ENCODE data around the gene TNFRSF4. TPM values are rescaled to one million over a fixed set of nuclear protein-coding genes. Genes with fewer than 3 reads are reported as not detected.
"Not testable (repeated sequence)": the region's sequence is repeated elsewhere in the genome, so short reads cannot be mapped to it uniquely, and the experiment has no call there.

The TNFRSF4 gene
- total RNA-seq, 2 donors from 2014 or later: 268 to 588 TPM

DNA sequence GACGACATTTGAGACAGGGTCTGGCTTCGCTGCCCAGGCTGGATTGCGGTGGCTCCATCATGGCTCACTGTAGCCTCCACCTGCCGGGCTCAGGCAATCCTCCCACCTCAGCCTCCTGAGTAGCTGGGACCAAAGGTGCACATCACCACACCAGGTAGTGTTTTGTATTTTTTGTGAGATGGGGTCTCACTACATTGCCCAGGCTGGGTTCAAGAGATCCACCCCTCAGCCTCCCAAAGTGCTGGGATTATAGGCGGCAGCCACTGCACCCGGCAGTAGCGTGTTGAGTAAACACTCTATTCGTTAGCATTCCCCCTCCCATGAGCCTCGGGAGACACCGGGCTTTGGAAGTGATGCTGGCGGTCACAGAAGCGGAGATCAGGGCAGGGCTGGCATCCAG, 39.4 kb upstream of the TNFRSF4 start:
- no peaks in the 10 kb centered on the region for H3K9me3 Mint-ChIP-seq
- no peaks in the 10 kb centered on the region for H3K27me3 Mint-ChIP-seq (ENCODE audit: low read depth)
- H3K4me1 Mint-ChIP-seq (ENCODE audit: low read depth): peaks cover 19% of the 10 kb centered on the region
- DNase-seq (no peak), ATAC-seq (replicated peaks in 1 of 2) (no peak)
- H3K27ac Mint-ChIP-seq: no peak overlapping the region
- H3K4me3 Mint-ChIP-seq: no peak overlapping the region
- peaks cover 0 to 21% of the 10 kb centered on the region in 2 donors for H3K36me3 Mint-ChIP-seq (ENCODE audit: insufficient read depth in 2 of 2)

DNA sequence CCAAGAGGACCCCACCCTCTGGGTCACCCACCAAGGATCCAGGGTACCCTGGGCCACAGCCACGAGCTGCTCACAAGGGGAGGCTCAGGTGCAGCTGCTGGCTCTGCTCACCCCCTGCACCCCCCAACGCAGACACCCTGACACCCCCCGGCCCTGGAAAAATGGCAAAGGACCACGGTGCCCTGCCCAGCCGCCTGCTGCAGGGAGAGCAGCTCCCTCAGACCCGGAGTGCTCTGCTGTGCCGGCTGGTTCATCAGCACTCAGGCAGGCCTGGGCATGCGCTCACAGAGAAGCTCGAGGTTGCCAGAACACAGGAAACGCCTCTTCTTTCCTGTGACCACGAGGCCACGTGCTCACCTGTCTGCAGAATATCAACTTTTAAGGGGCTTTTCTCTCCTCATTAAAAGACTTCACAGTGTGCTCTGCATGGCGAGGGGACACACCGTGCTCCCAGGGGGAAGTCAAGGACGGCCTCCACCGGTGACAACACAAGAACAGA, 36.9 kb upstream of the TNFRSF4 start:
- Mint-ChIP-seq H3K9me3 (no peaks in the 10 kb centered on the region), H3K4me3 (peak overlapping the region; percentile 49 to 53), H3K4me1 (ENCODE audit: low read depth) (peaks cover 19% of the 10 kb centered on the region), H3K27me3 (ENCODE audit: low read depth) (no peaks in the 10 kb centered on the region), H3K27ac (peak overlapping the region; percentile 79), H3K36me3 (ENCODE audit: insufficient read depth in 2 of 2) (peaks cover 0 to 12% of the 10 kb centered on the region in 2 donors)
- ATAC-seq (replicated peaks in 1 of 2) (peak; percentile 77 to 85), DNase-seq (peak; percentile 62 to 65)

DNA sequence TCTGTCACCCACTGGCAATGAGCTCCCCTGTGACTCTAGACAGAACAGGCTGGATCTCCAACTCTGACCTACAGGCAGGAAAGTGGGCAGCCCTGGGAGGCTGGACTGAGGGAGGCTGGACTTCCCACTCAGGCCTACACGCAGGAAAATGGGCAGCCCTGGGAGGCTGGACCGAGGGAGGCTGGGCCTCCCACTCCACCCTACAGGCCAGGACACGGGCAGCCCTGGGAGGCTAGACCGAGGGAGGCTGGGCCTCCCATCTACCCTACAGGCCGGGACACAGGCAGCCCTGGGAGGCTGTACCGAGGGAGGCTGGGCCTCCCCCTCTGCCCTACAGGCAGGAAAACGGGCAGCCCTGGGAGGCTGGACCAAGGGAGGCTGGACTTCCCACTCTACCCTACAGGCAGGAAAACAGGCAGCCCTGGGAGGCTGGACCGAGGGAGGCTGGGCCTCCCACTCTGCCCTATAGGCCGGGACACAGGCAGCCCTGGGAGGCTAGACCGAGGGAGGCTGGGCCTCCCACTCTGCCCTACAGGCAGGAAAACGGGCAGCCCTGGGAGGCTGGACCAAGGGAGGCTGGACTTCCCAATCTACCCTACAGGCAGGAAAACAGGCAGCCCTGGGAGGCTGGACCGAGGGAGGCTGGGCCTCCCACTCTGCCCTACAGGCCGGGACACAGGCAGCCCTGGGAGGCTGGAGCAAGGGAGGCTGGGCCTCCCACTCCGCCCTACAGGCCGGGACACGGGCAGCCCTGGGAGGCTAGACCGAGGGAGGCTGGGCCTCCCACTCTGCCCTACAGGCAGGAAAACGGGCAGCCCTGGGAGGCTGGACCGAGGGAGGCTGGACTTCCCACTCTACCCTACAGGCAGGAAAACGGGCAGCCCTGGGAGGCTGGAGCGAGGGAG, 34.3 kb upstream of the TNFRSF4 start:
- H3K36me3 Mint-ChIP-seq (ENCODE audit: insufficient read depth in 2 of 2); H3K27ac Mint-ChIP-seq; H3K9me3 Mint-ChIP-seq; H3K4me3 Mint-ChIP-seq; ATAC-seq (replicated peaks in 1 of 2); DNase-seq; H3K27me3 Mint-ChIP-seq (ENCODE audit: low read depth): not testable (repeated sequence)
- H3K4me1 Mint-ChIP-seq (ENCODE audit: low read depth): peaks cover 19% of the 10 kb centered on the region

DNA sequence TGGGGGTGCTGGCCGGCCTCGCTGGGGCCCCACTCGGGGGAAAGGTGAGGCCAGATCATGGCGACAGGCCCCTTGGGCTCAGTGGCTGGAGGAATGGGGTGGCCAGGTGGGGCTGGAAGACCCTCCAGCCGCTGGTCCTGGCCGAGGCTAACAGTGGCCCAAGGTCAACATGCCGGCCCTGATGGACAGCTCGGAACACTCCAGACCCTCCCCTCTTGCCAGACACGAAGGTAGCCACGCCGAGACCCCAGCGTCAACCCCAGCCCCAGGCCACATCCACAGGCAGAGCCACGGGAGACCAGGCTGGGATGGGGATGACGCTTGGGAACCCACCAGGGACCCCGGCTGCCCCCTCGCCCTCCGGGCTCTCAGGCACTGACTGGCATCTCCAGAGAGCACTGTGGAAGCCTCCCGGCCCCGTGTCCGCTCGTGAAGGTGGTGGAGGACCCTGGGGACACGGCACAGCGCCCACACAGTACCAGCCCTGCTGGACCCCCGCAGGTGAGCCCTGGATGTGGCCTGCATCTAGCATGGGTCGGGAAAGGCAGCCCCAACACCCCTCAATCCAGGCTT, 33.5 kb upstream of the TNFRSF4 start:
- Mint-ChIP-seq H3K27ac (no peak overlapping the region), H3K9me3 (no peaks in the 10 kb centered on the region), H3K4me1 (ENCODE audit: low read depth) (peaks cover 19% of the 10 kb centered on the region), H3K4me3 (peak overlapping the region in 1 of 2 donors; percentile 49), H3K36me3 (ENCODE audit: insufficient read depth in 2 of 2) (peaks cover 0 to 3% of the 10 kb centered on the region in 2 donors), H3K27me3 (ENCODE audit: low read depth) (no peaks in the 10 kb centered on the region)
- DNase-seq: no peak
- no peak for ATAC-seq (replicated peaks in 1 of 2)

DNA sequence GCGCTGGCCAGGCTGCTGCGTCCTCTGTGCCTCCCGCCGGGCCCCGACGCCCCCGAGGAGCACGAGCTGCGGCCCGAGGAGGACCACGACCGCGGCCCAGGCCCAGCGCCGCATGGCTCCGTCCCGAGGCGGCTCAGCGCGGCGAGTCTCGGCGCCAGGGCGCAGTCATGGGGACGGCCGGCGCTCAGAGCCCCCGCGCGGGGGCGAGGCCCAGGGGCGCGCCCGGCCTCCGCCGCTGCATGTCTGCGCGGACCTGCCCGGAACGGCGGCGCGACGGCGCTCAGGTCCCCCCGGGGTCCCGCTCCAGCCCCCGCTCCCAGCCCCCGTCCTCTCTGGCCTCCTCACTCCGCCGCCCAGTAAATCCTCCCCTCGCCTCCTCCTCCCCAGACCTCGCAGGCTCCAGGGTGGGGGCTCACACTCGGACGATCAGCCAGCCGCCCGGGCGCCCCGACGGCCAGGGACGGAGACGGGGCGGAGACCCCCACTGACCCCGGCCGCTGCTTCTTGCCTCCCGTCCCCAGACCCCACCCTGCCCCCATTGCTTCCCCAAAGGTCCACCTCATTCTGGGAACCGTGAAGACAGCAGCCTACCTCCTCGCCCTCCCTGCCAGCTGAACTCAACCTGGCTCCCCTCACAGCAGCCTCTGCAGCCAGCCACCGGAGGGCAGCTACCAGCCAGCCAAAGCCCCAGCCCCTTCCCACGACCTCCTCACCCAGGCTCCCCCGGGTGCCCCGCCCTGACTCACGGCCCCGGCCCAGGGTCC, 32.8 kb upstream of the TNFRSF4 start, which contains the start of gene C1QTNF12:
TSS of gene C1QTNF12 (minus strand) at position 146 of the 764 bp plus-strand sequence. CDS start at position 114, 32 bp downstream.
- no peaks in the 10 kb centered on the region for H3K36me3 Mint-ChIP-seq (ENCODE audit: insufficient read depth in 2 of 2)
- peak; percentile 20 to 21 for ATAC-seq (replicated peaks in 1 of 2)
- peak within 1 kb of the TSS in 1 of 2 donors; percentile 49 for H3K4me3 Mint-ChIP-seq
- peaks cover 19% of the 10 kb centered on the region for H3K4me1 Mint-ChIP-seq (ENCODE audit: low read depth)
- no peak within 1 kb of the TSS for H3K27ac Mint-ChIP-seq
- DNase-seq: no peak
- H3K27me3 Mint-ChIP-seq (ENCODE audit: low read depth): no peaks in the 10 kb centered on the region
- no peaks in the 10 kb centered on the region for H3K9me3 Mint-ChIP-seq

DNA sequence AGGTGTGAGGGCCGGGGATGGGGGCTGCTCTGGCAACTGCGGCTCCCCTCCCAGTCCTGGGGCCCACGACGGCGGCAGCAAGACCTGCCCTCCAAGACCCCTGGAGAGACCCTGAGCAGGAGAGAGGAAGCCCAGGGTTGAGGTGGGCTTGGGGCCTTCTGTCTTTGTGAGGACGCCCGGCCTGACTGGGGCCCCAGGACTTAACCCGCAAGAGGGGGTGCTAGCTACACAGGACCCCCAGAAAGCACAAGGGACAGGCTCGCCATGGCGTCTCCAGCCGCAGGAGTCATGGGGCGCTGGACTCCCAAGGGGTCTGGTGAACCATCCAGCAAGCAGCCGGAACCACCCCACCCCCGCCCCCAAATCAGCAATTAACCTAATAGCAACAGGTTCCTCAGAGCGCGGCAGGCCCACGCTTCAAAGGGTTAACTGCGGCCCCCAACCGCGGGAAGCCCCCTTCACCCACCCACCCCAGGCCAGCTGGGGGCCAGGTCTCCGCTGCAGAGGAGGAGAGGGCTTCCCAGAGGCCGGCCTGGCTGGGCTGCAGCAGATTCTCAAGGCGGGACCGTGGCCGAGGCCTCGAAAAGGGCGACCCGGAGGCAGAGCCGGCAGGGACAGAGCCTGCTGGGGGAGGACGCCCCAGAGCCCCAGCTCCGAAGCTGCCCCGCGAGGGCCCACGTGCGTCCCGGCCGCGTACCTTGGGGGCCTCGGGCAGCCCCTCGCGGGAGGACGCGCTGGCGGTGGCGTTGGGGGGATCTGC, 32.0 kb upstream of the TNFRSF4 start:
- DNase-seq: no peak
- Mint-ChIP-seq H3K4me1 (ENCODE audit: low read depth) (peaks cover 16% of the 10 kb centered on the region), H3K27ac (no peak overlapping the region), H3K4me3 (no peak overlapping the region), H3K9me3 (no peaks in the 10 kb centered on the region), H3K27me3 (ENCODE audit: low read depth) (no peaks in the 10 kb centered on the region), H3K36me3 (ENCODE audit: insufficient read depth in 2 of 2) (no peaks in the 10 kb centered on the region)
- no peak for ATAC-seq (replicated peaks in 1 of 2)

DNA sequence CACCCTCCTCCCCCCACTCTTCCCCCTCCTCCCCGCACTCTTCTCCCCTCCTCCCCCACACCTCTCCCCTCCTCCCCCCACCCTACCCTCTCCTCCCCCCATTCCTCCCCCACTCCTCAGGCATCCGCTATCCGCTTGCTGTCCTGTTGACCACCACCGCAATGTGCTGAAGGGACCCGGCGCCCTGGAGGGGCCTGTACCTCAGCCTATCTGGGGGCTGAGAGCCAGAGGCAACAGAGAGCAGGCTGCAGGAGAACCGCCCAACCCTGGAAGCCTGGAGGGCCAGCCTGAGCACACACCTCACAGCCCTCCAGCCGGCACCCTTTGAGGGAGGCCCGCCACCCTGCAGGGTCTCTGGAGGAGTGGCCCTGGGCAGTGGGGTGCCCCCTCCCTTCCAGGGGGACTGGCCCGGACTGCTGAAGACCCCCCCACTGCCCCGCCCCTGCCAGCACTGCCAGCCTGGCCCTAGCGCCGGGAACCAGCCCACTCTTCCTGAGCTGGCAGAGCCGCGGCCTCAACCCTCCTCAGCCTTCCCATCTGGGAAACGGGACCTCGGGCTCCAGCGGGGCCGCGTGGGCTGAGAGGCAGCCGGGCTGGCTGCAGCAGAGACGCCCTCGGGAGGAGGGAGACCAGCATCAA, 31.3 kb upstream of the TNFRSF4 start:
- H3K9me3 Mint-ChIP-seq: no peaks in the 10 kb centered on the region
- ATAC-seq (replicated peaks in 1 of 2) (no peak), DNase-seq (no peak)
- H3K4me1 Mint-ChIP-seq (ENCODE audit: low read depth): peaks cover 9% of the 10 kb centered on the region
- no peak overlapping the region for H3K4me3 Mint-ChIP-seq
- H3K36me3 Mint-ChIP-seq (ENCODE audit: insufficient read depth in 2 of 2): no peaks in the 10 kb centered on the region
- no peak overlapping the region for H3K27ac Mint-ChIP-seq
- no peaks in the 10 kb centered on the region for H3K27me3 Mint-ChIP-seq (ENCODE audit: low read depth)

DNA sequence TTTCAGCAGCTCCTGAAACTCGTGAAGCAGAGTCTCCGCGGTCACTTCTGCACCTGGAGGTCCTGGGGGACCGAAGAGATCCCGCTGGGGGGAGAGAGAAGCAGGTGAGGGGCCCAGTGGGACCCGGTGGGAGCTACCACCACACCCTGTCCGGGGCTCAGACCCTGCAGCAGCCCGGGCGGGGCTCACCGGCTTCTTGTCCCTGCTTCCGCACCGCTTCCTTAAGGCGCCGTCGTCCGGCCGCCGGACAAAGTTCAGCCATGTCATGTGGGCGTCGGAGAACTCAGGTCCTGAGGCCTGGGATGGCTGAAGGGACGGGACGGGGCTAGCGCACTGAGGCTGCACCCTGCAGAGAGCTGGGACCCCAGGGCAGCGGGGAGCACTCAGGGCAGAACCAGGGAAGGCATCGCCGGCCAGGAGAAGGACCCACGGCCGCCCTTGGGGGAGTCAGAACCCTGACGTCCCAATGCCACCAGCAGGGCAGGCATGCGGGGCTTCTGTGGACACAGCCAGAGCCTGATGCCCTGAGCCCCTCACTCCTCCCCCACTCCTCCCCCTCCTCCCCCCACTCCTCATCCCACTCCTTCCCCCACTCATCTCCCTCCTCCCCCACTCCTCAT, 30.3 kb upstream of the TNFRSF4 start:
- ATAC-seq (replicated peaks in 1 of 2) (no peak), DNase-seq (no peak)
- Mint-ChIP-seq H3K27ac (no peak overlapping the region), H3K9me3 (no peaks in the 10 kb centered on the region), H3K4me1 (ENCODE audit: low read depth) (no peaks in the 10 kb centered on the region), H3K27me3 (ENCODE audit: low read depth) (no peaks in the 10 kb centered on the region), H3K36me3 (ENCODE audit: insufficient read depth in 2 of 2) (no peaks in the 10 kb centered on the region), H3K4me3 (no peak overlapping the region)

DNA sequence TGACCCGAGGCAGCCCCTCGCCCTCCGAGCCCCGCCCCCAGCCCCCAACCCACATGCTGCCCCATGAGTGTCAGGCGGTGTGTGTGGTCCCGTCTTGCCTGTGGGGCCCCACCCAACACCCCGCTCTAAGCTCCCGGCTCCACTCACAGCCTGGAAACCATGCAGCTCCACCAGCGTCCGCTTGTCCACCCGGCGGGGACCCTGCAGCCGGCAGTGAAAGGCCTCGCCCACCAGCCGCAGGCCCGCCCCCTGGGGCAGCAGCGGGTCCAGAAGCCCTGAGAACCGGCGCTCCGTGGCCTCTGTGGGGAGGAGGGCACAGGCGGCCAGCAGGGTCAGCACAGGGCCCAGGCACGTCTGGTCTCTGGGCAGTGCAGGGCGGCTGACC, 29.8 kb upstream of the TNFRSF4 start:
- Mint-ChIP-seq H3K27ac (no peak overlapping the region), H3K27me3 (ENCODE audit: low read depth) (no peaks in the 10 kb centered on the region), H3K36me3 (ENCODE audit: insufficient read depth in 2 of 2) (no peaks in the 10 kb centered on the region), H3K4me1 (ENCODE audit: low read depth) (no peaks in the 10 kb centered on the region), H3K4me3 (no peak overlapping the region), H3K9me3 (no peaks in the 10 kb centered on the region)
- ATAC-seq (replicated peaks in 1 of 2): no peak
- no peak for DNase-seq

DNA sequence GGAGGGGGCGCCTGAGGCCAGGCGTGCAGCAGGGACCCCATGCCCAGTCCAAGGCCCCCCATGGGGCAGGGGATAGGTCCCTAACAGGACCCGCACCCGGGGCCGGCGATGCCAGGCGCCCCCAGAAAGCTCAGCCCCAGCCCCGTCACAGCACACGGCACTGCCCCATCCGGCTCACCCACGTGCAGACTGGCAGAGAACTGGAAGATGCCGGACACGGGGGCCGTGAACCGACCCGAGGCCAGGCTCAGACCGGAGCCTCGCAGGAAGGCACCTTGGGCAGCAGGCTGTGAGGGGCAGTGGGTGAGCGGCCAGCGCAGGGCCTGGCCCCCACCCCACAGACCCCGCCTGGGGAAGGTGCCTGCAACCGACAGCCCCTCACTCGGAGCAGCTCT, 29.3 kb upstream of the TNFRSF4 start:
- Mint-ChIP-seq H3K4me1 (ENCODE audit: low read depth) (no peaks in the 10 kb centered on the region), H3K27me3 (ENCODE audit: low read depth) (no peaks in the 10 kb centered on the region), H3K9me3 (no peaks in the 10 kb centered on the region), H3K4me3 (no peak overlapping the region), H3K27ac (no peak overlapping the region), H3K36me3 (ENCODE audit: insufficient read depth in 2 of 2) (no peaks in the 10 kb centered on the region)
- DNase-seq: no peak
- no peak for ATAC-seq (replicated peaks in 1 of 2)

DNA sequence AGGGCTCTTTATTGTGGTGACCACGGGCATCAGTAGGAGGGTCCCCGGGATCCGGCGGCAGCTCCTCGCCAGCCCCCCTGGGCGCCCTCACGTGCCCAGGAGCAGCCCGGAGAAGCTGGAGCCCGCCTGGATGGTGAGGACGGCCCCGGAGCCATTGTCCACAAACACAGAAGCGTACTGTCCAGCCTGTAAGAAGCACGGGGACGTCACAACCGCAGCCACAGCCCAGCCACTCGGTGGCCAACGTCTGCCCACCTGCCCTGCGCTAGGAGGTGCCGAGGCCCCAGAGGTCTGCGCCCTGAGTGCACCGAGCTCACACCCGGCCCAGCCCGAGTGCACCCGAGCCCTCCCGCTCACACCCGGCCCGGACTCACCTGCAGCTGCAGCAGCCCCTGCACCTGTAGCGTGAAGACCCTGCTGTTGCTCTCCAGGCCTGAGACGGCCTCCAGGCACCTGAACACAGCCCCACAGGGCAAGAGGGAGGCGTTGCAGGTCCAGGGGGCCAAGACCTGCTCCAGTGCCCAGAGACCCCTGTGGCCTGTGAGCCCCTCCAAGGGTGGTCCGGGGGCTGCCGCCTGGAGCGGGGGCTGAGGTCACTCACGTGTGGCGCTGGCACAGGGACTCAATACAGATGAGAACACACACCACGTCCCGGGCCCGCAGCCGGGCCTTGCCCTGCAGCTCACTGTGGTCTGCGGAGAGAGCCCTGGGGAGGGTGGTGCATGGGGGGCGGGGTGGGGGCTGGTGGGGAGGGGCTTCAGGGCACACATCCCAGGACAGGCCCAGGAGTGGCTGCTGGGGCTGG, 28.7 kb upstream of the TNFRSF4 start:
- H3K4me1 Mint-ChIP-seq (ENCODE audit: low read depth): no peaks in the 10 kb centered on the region
- ATAC-seq (replicated peaks in 1 of 2): no peak
- H3K27me3 Mint-ChIP-seq (ENCODE audit: low read depth): no peaks in the 10 kb centered on the region
- no peak overlapping the region for H3K4me3 Mint-ChIP-seq
- DNase-seq: no peak
- no peaks in the 10 kb centered on the region for H3K36me3 Mint-ChIP-seq (ENCODE audit: insufficient read depth in 2 of 2)
- H3K9me3 Mint-ChIP-seq: no peaks in the 10 kb centered on the region
- no peak overlapping the region for H3K27ac Mint-ChIP-seq

Data from activated T-cell treated with anti-CD3 and anti-CD28 coated beads, Interleukin-2, amount 50 U/mL, for 72 hours (primary cell).